ENCODE data around the gene SENP6.

DNA sequence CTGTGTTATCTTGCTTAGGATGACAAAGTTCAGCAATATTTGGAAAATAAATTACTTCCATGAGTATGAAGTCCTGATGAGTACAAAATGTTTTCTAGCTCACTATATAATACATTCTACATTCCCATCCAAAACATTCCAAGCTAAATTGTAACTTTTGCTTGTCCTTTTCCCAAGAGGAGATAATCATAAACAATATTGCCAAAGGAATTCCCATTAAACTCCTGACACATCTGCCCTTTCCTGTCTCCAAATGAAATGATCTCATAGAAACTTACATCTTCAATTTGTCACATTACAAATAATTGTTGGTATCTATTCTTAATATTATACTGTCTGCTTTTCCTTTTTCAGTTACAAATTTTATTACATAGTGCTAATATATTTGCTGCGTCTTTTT, 20.4 kb upstream of the SENP6 start:
- TF ChIP-seq EZH2 (IDR thresholded peaks at IDR 0.05; ENCODE audit: insufficient read depth, poor library complexity, severe bottlenecking) (no peak), EZH2phosphoT487 (IDR thresholded peaks at IDR 0.05; ENCODE audit: insufficient read depth, low read depth) (no peak)
